Esophagus muscularis mucosa (tissue), 4 donors: ENCODE results near the gene TRPC3. TPM values are rescaled to one million over a fixed set of nuclear protein-coding genes. Genes with fewer than 3 reads are reported as not detected.

Experiments
- DNase-seq: peaks from one replicate; pipeline ENCODE4 v3.0.0-alpha.2; 2017; ENCODE audit errors: extremely low spot score
- H3K27ac ChIP-seq, 4 donors: fragments of 200-600 bp; sonication (generic); replicated peaks in 1 of 4; 1 replicate in 3 of 4; 2 replicates in 1 of 4; pipeline ENCODE4 v1.5.1; 2016 to 2019; ENCODE audit warnings: mild to moderate bottlenecking in 1 of 4
- H3K27me3 ChIP-seq, 4 donors: fragments of 200-600 bp; sonication (generic); one replicate each; pipeline versions ENCODE4 v1.5.1 to v1.6.0; 2016 to 2019
- H3K36me3 ChIP-seq, 4 donors: fragments of 200-600 bp; sonication (generic); one replicate each; pipeline ENCODE4 v1.5.1; 2016 to 2019
- H3K4me1 ChIP-seq, 4 donors: fragments of 200-600 bp; sonication (generic); one replicate each; pipeline ENCODE4 v1.5.1; 2016 to 2019
- H3K4me3 ChIP-seq, 4 donors: fragments of 200-600 bp; sonication (generic); 1 replicate in 2 of 4; 2 replicates in 2 of 4; pipeline ENCODE4 v1.5.1; 2016 to 2019; ENCODE audit warnings: mild to moderate bottlenecking in 4 of 4, moderate library complexity in 1 of 4
- H3K9me3 ChIP-seq, 4 donors: fragments of 200-600 bp; sonication (generic); 1 replicate in 3 of 4; 2 replicates in 1 of 4; pipeline ENCODE4 v1.5.1; 2016 to 2019
- EP300 ChIP-seq: sonication (generic); formaldehyde crosslinking; IDR thresholded peaks from one replicate; pipeline ENCODE4 v1.6.1; 2017; ENCODE audit warnings: antibody characterized with exemption
- POLR2A ChIP-seq: fragments of 450-650 bp; IDR thresholded peaks from one replicate; pipeline ENCODE4 v1.6.1; 2017; ENCODE audit warnings: antibody characterized with exemption, moderate library complexity, mild to moderate bottlenecking, low read depth
- POLR2AphosphoS5 ChIP-seq, 2 donors: sonication (generic); formaldehyde crosslinking; IDR thresholded peaks; one replicate each; pipeline ENCODE4 v1.6.1; 2017; ENCODE audit warnings: antibody characterized with exemption in 2 of 2
- WGBS: methylation state at CpG from one replicate; pipeline ENCODE4 v1.1.5; 2018; 5-methylcytosine and 5-hydroxymethylcytosine counted together
- intact Hi-C: fragments of 100-400 bp; cut with DNase I; formaldehyde crosslinking; loops from one replicate; pipeline ENCODE4 v1.15.1; 2023
- total RNA-seq, 4 donors: library from RNA; depleted of rRNA; stranded (reverse); fragments of >200 nt; gene quantifications; one replicate each; pipeline versions ENCODE4 v1.1.0 to v1.2.1, GENCODE V29; 2016
- TF ChIP-seq, protein P1 (sequence below), 3 experiments: fragments of 200-600 bp in 2 of 3; fragments of 450-650 bp in 1 of 3; sonication (generic) in 2 of 3; IDR thresholded peaks; one replicate each; pipeline ENCODE4 v1.5.1; 2017 to 2019; ENCODE audit warnings: antibody characterized with exemption in 3 of 3, mild to moderate bottlenecking in 2 of 3, moderate library complexity in 1 of 3

Gene TRPC3
- total RNA-seq, 4 donors from 2014 or later, result 0.42 to 0.71 (median 0.62) TPM

GRCh38 chr4:121977251-121978171 is 25.7 kb upstream of the TRPC3 start:
- Histone ChIP-seq H3K9me3 (no peaks in the 10 kb centered on the region), H3K27ac (no peak overlapping the region), H3K27me3 (no peaks in the 10 kb centered on the region), H3K36me3 (no peaks in the 10 kb centered on the region), H3K4me3 (no peak overlapping the region), H3K4me1 (no peaks in the 10 kb centered on the region)
- intact Hi-C loops, result no loop called here
- TF ChIP-seq POLR2A (no peak), EP300 (no peak), POLR2AphosphoS5 (IDR thresholded peaks at IDR 0.05) (no peak)
- TF ChIP-seq, protein P1, sequence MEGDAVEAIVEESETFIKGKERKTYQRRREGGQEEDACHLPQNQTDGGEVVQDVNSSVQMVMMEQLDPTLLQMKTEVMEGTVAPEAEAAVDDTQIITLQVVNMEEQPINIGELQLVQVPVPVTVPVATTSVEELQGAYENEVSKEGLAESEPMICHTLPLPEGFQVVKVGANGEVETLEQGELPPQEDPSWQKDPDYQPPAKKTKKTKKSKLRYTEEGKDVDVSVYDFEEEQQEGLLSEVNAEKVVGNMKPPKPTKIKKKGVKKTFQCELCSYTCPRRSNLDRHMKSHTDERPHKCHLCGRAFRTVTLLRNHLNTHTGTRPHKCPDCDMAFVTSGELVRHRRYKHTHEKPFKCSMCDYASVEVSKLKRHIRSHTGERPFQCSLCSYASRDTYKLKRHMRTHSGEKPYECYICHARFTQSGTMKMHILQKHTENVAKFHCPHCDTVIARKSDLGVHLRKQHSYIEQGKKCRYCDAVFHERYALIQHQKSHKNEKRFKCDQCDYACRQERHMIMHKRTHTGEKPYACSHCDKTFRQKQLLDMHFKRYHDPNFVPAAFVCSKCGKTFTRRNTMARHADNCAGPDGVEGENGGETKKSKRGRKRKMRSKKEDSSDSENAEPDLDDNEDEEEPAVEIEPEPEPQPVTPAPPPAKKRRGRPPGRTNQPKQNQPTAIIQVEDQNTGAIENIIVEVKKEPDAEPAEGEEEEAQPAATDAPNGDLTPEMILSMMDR (IDR thresholded peaks at IDR 0.05), result no peak
- WGBS, result 65% methylated on average over 9 of the region's 9 CpGs
- DNase-seq, result no peak

- H3K4me3 ChIP-seq, result no peak overlapping the region
- H3K4me1 ChIP-seq, result no peaks in the 10 kb centered on the region
- no peak overlapping the region for H3K27ac ChIP-seq
- H3K27me3 ChIP-seq, result no peaks in the 10 kb centered on the region
- no peak for DNase-seq
- no peaks in the 10 kb centered on the region for H3K36me3 ChIP-seq
- no peaks in the 10 kb centered on the region for H3K9me3 ChIP-seq
- intact Hi-C loops, result no loop called here
- TF ChIP-seq POLR2A, result no peak
- TF ChIP-seq, protein P1 (IDR thresholded peaks at IDR 0.05), result no peak
- no peak for TF ChIP-seq POLR2AphosphoS5 (IDR thresholded peaks at IDR 0.05)
- no peak for TF ChIP-seq EP300
- WGBS, result 78% methylated on average over 2 of the region's 2 CpGs
Observed at GRCh38 chr4:121975784-121976183, 23.9 kb upstream of the TRPC3 start.

- no peaks in the 10 kb centered on the region for H3K36me3 ChIP-seq
- no peaks in the 10 kb centered on the region for H3K9me3 ChIP-seq
- intact Hi-C loops, result no loop called here
- TF ChIP-seq POLR2AphosphoS5 (IDR thresholded peaks at IDR 0.05), result no peak
- TF ChIP-seq POLR2A, result no peak
- no peak for TF ChIP-seq EP300
- TF ChIP-seq, protein P1 (IDR thresholded peaks at IDR 0.05), result no peak
- no peak overlapping the region for H3K27ac ChIP-seq
- 60% methylated on average over 4 of the region's 4 CpGs for WGBS
- no peak overlapping the region for H3K4me3 ChIP-seq
- no peaks in the 10 kb centered on the region for H3K27me3 ChIP-seq
- H3K4me1 ChIP-seq, result no peaks in the 10 kb centered on the region
- no peak for DNase-seq
Observed at GRCh38 chr4:121973816-121974215, 22.0 kb upstream of the TRPC3 start.

GRCh38 chr4:121968859-121969258 is 17.0 kb upstream of the TRPC3 start:
- Histone ChIP-seq H3K4me3 (no peak overlapping the region), H3K36me3 (no peaks in the 10 kb centered on the region), H3K27me3 (no peaks in the 10 kb centered on the region), H3K4me1 (no peaks in the 10 kb centered on the region), H3K27ac (no peak overlapping the region), H3K9me3 (no peaks in the 10 kb centered on the region)
- no peak for TF ChIP-seq POLR2AphosphoS5 (IDR thresholded peaks at IDR 0.05)
- TF ChIP-seq EP300, result no peak
- TF ChIP-seq, protein P1 (IDR thresholded peaks at IDR 0.05), result no peak
- no peak for TF ChIP-seq POLR2A
- intact Hi-C loops, result no loop called here
- DNase-seq, result no peak
- WGBS, result 65% methylated on average over 1 of the region's 1 CpG
